BE2C (cell line): ENCODE results near the gene AGAP3.

ENCODE experiments used
- DNase-seq: peaks from one replicate; pipeline ENCODE4 v3.0.0-alpha.2; 2020
- H3K27me3 ChIP-seq: fragments of 250-450 bp; sonication (Bioruptor Pico); 2 replicates; pipeline ENCODE4 v1.5.1; 2020; ENCODE audit warnings: mild to moderate bottlenecking
- H3K36me3 ChIP-seq: fragments of 250-450 bp; sonication (Bioruptor Pico); 2 replicates; pipeline ENCODE4 v1.5.1; 2020; ENCODE audit warnings: mild to moderate bottlenecking
- H3K4me1 ChIP-seq: fragments of 250-450 bp; sonication (Bioruptor Pico); 2 replicates; pipeline ENCODE4 v1.5.1; 2020
- H3K4me3 ChIP-seq: 2 replicates; pipeline ENCODE4 v1.5.1; 2011; ENCODE audit warnings: low read depth, low read length
- H3K9me3 ChIP-seq: fragments of 250-450 bp; sonication (Bioruptor Pico); 2 replicates; pipeline ENCODE4 v1.5.1; 2020
- CTCF ChIP-seq: IDR thresholded peaks from 2 replicates; pipeline ENCODE4 v1.5.1; 2012; ENCODE audit warnings: mild to moderate bottlenecking, low read depth, low read length

Gene AGAP3

GRCh38 chr7:151148319-151149259 is 62.3 kb downstream of the AGAP3 start:
- H3K27me3 ChIP-seq, result peaks cover 24% of the 10 kb centered on the region
- H3K4me1 ChIP-seq, result no peaks in the 10 kb centered on the region
- peak; percentile 6 for DNase-seq
- no peak overlapping the region for H3K4me3 ChIP-seq
- TF ChIP-seq CTCF, result no peak
- no peaks in the 10 kb centered on the region for H3K9me3 ChIP-seq
- peaks cover 9% of the 10 kb centered on the region for H3K36me3 ChIP-seq

GRCh38 chr7:151150388-151150787 is 64.1 kb downstream of the AGAP3 start:
- Histone ChIP-seq H3K4me3 (no peak overlapping the region), H3K27me3 (peaks cover 24% of the 10 kb centered on the region), H3K36me3 (no peaks in the 10 kb centered on the region), H3K9me3 (no peaks in the 10 kb centered on the region), H3K4me1 (no peaks in the 10 kb centered on the region)
- no peak for TF ChIP-seq CTCF
- DNase-seq, result peak; percentile 1

GRCh38 chr7:151152643-151153513 is 66.6 kb downstream of the AGAP3 start:
- Histone ChIP-seq H3K27me3 (peaks cover 32% of the 10 kb centered on the region), H3K4me1 (no peaks in the 10 kb centered on the region), H3K9me3 (no peaks in the 10 kb centered on the region), H3K36me3 (no peaks in the 10 kb centered on the region), H3K4me3 (no peak overlapping the region)
- peak; percentile 1 for DNase-seq
- peak; percentile 28; the same call in 1 of the 2 replicates for TF ChIP-seq CTCF

- Histone ChIP-seq H3K4me3 (no peak overlapping the region), H3K36me3 (no peaks in the 10 kb centered on the region), H3K4me1 (no peaks in the 10 kb centered on the region), H3K9me3 (no peaks in the 10 kb centered on the region), H3K27me3 (peaks cover 20% of the 10 kb centered on the region)
- TF ChIP-seq CTCF, result no peak
- DNase-seq, result no peak
These were observed 71.5 kb downstream of the AGAP3 start for GRCh38 chr7:151157645-151158329.

- Histone ChIP-seq H3K4me3 (no peak overlapping the region), H3K9me3 (no peaks in the 10 kb centered on the region), H3K27me3 (peaks cover 55% of the 10 kb centered on the region), H3K36me3 (no peaks in the 10 kb centered on the region), H3K4me1 (no peaks in the 10 kb centered on the region)
- no peak for TF ChIP-seq CTCF
- no peak for DNase-seq
These were observed 75.5 kb downstream of the AGAP3 start for GRCh38 chr7:151161757-151162156.
